ENCODE results near the gene WASF2. TPM values are rescaled to one million over a fixed set of nuclear protein-coding genes. Genes with fewer than 3 reads are reported as not detected.
A peak's percentile ranks its signal among the peaks of the same experiment; 100 is the strongest.

The WASF2 gene
- total RNA-seq, 1 experiment from 2014 or later = 65.9 TPM

DNA sequence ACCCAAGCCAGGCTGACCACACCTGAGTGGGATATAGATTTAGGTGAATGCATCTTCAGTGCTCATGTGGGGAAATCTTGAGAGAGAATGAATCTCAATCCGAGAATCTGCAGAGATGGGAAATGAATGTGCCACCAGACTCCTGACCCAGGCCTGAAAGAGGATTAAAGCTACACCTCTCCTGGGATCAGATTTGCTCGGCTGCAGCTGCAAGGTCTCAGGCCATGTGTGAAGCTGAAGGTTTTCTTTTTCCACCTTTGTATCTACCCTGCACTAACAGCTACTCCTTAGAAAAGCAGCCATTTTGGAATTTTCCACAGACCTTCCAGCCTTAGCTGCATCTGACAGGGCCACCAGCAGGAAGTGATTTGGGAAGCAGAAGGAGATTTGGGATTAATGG is 79.3 kb downstream of the WASF2 start:
- Histone ChIP-seq H2AFZ (ENCODE audit: low read length) (no peak overlapping the region), H3K23ac (ENCODE audit: insufficient read length, low read depth, low read length) (no peak overlapping the region), H2BK12ac (ENCODE audit: insufficient read length, low read depth, low read length) (no peak overlapping the region), H3T11ph (ENCODE audit: low read length) (no peak overlapping the region), H2BK120ac (ENCODE audit: low read depth, low read length, poor library complexity, severe bottlenecking) (no peak overlapping the region), H3K18ac (ENCODE audit: insufficient read length, low read depth, low read length) (no peak overlapping the region), H3K79me1 (ENCODE audit: insufficient read depth, low read depth, low read length, poor library complexity, severe bottlenecking) (no peaks in the 10 kb centered on the region), H3K4me2 (ENCODE audit: insufficient read depth, insufficient read length, low read length) (no peak overlapping the region), H3K27ac (ENCODE audit: insufficient read length, low read depth, low read length) (no peak overlapping the region), H3K14ac (ENCODE audit: insufficient read depth, low read length) (no peak overlapping the region), H4K8ac (replicated peaks; ENCODE audit: insufficient read length, low read depth, low read length) (no peak overlapping the region), H2BK5ac (ENCODE audit: insufficient read length, low read length) (no peak overlapping the region), H4K20me1 (ENCODE audit: control insufficient read depth, insufficient read depth, insufficient read length) (no peaks in the 10 kb centered on the region), H3K27me3 (ENCODE audit: insufficient read depth, low read length) (no peaks in the 10 kb centered on the region), H3K9me3 (ENCODE audit: control insufficient read depth, low read depth, low read length) (no peaks in the 10 kb centered on the region), H3K79me2 (ENCODE audit: insufficient read depth, low read length) (no peaks in the 10 kb centered on the region), H3K9ac (ENCODE audit: extremely low read depth, insufficient read length, low read length) (no peak overlapping the region), H3K4ac (ENCODE audit: low read depth, low read length) (no peak overlapping the region), H4K91ac (ENCODE audit: insufficient read length, low read depth, low read length) (no peak overlapping the region), H3K56ac (ENCODE audit: insufficient read length, low read depth, low read length) (no peak overlapping the region), H4K5ac (ENCODE audit: insufficient read length, low read depth, low read length) (no peak overlapping the region), H2BK20ac (ENCODE audit: low read depth, low read length, poor library complexity, severe bottlenecking) (no peak overlapping the region), H3K23me2 (ENCODE audit: insufficient read length, low read depth, low read length, poor library complexity, severe bottlenecking) (no peaks in the 10 kb centered on the region), H2AK5ac (ENCODE audit: insufficient read length, low read length) (no peak overlapping the region), H3K4me1 (ENCODE audit: insufficient read depth, low read length) (no peaks in the 10 kb centered on the region), H2BK15ac (ENCODE audit: low read depth, low read length) (no peak overlapping the region)
- 0 out of 7 replicates have a peak overlapping the region, but pooled peaks of 1 of the 3 experiments have one; percentile 53 for H3K27ac Mint-ChIP-seq
- peaks cover 8 to 15% of the 10 kb centered on the region in 2 experiments for H3K4me1 Mint-ChIP-seq
- no peaks in the 10 kb centered on the region for H3K9me3 Mint-ChIP-seq
- H3K27me3 Mint-ChIP-seq (ENCODE audit: low read depth) = no peaks in the 10 kb centered on the region
- H3K4me3 Mint-ChIP-seq = no peak overlapping the region
- TF ChIP-seq, protein P1, sequence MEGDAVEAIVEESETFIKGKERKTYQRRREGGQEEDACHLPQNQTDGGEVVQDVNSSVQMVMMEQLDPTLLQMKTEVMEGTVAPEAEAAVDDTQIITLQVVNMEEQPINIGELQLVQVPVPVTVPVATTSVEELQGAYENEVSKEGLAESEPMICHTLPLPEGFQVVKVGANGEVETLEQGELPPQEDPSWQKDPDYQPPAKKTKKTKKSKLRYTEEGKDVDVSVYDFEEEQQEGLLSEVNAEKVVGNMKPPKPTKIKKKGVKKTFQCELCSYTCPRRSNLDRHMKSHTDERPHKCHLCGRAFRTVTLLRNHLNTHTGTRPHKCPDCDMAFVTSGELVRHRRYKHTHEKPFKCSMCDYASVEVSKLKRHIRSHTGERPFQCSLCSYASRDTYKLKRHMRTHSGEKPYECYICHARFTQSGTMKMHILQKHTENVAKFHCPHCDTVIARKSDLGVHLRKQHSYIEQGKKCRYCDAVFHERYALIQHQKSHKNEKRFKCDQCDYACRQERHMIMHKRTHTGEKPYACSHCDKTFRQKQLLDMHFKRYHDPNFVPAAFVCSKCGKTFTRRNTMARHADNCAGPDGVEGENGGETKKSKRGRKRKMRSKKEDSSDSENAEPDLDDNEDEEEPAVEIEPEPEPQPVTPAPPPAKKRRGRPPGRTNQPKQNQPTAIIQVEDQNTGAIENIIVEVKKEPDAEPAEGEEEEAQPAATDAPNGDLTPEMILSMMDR (conservative IDR thresholded peaks at IDR 0.05) = no peak
- DNase-seq = no peak
- WGBS (ENCODE audit: extremely low coverage, insufficient read length, low lambda C conversion rate) = no CpG with 5 or more reads among the region's 2 CpGs
- peaks cover 39 to 75% (median 73%) of the 10 kb centered on the region in 3 experiments; a peak in 6 of 7 replicates for H3K36me3 Mint-ChIP-seq (ENCODE audit: insufficient read depth in 1 of 3, low read depth in 3 of 3)
